Keratinocyte (primary cell): ENCODE data around the gene NOD1. TPM values are rescaled to one million over a fixed set of nuclear protein-coding genes. Genes with fewer than 3 reads are reported as not detected.

Experiments used
- DNase-seq: peaks from one replicate; pipeline ENCODE4 v3.0.0-alpha.2; 2011; ENCODE audit warnings: low read depth, missing footprints, low spot score
- FAIRE-seq: peaks from 2 replicates; lab custom pipeline; 2011; peaks lifted over from hg19 to GRCh38; lab: Jason Lieb, UNC
- H2AFZ ChIP-seq: 2 replicates; pipeline ENCODE4 v1.6.0; 2012; ENCODE audit warnings: low read length, control low read depth, inconsistent platforms; ENCODE audit not compliant: control insufficient read depth
- H3K27ac ChIP-seq: 2 replicates; pipeline ENCODE4 v1.5.1; 2011; ENCODE audit warnings: low read length; ENCODE audit not compliant: control insufficient read depth, insufficient read depth
- H3K27me3 ChIP-seq: 3 replicates; pipeline ENCODE4 v1.6.0; 2011; ENCODE audit warnings: low read length; ENCODE audit not compliant: control insufficient read depth, insufficient read depth; ENCODE audit errors: extremely low read depth
- H3K36me3 ChIP-seq, 2 experiments: 2 replicates in 1 of 2; 3 replicates in 1 of 2; pipeline ENCODE4 v1.5.1; 2011; ENCODE audit warnings: low read length in 2 of 2, mild to moderate bottlenecking in 1 of 2; ENCODE audit not compliant: control insufficient read depth in 2 of 2, insufficient read depth in 2 of 2; ENCODE audit errors: extremely low read depth in 1 of 2
- H3K4me1 ChIP-seq: 3 replicates; pipeline ENCODE4 v1.5.1; 2011; ENCODE audit warnings: low read length; ENCODE audit not compliant: control insufficient read depth, insufficient read depth; ENCODE audit errors: extremely low read depth
- H3K4me2 ChIP-seq: 3 replicates; pipeline ENCODE4 v1.6.0; 2011; ENCODE audit warnings: low read depth, low read length; ENCODE audit not compliant: control insufficient read depth, insufficient read depth; ENCODE audit errors: extremely low read depth
- H3K4me3 ChIP-seq, 3 experiments: fragments of 200-600 bp in 1 of 3; sonication (generic) in 1 of 3; 2 replicates in 2 of 3; 3 replicates in 1 of 3; pipeline ENCODE4 v1.5.1; 2011 to 2016; ENCODE audit warnings: low read length in 3 of 3, mild to moderate bottlenecking in 3 of 3, control low read depth in 2 of 3, inconsistent platforms in 1 of 3, low read depth in 1 of 3, mixed read lengths in 1 of 3, mixed run types in 1 of 3, moderate library complexity in 1 of 3; ENCODE audit not compliant: control insufficient read depth in 2 of 3, insufficient read depth in 2 of 3; ENCODE audit errors: extremely low read depth in 1 of 3
- H3K79me2 ChIP-seq: 2 replicates; pipeline ENCODE4 v1.6.0; 2012; ENCODE audit warnings: low read length; ENCODE audit not compliant: control insufficient read depth, insufficient read depth
- H3K9ac ChIP-seq: 3 replicates; pipeline ENCODE4 v1.6.0; 2011; ENCODE audit warnings: low read length; ENCODE audit not compliant: control insufficient read depth, insufficient read depth; ENCODE audit errors: extremely low read depth
- H3K9me1 ChIP-seq: 3 replicates; pipeline ENCODE4 v1.6.0; 2011; ENCODE audit warnings: low read length; ENCODE audit not compliant: control insufficient read depth, insufficient read depth; ENCODE audit errors: extremely low read depth
- H3K9me3 ChIP-seq: 2 replicates; pipeline ENCODE4 v1.5.1; 2012; ENCODE audit warnings: low read depth, low read length; ENCODE audit not compliant: control insufficient read depth
- H4K20me1 ChIP-seq: 3 replicates; pipeline ENCODE4 v1.6.0; 2011; ENCODE audit warnings: low read length; ENCODE audit not compliant: control insufficient read depth, insufficient read depth; ENCODE audit errors: extremely low read depth
- EZH2 ChIP-seq: IDR thresholded peaks from one replicate; pipeline ENCODE4 v1.6.1; 2012; ENCODE audit warnings: inconsistent platforms, mild to moderate bottlenecking, low read length, moderate library complexity
- dilution Hi-C: fragments of 300-500 bp; cut with MboI; formaldehyde crosslinking; loops from one replicate; pipeline ENCODE4 v1.7.0; 2020; ENCODE audit warnings: low sequenced_read_pairs; ENCODE audit not compliant: extremely low pct_ligation_motif_present
- polyA plus RNA-seq, 5 experiments: library from polyadenylated mRNA; depleted of rRNA in 3 of 5; stranded (reverse) in 3 of 5; stranded (forward) in 1 of 5; unstranded in 1 of 5; fragments of >200 nt; gene quantifications; 1 replicate in 1 of 5; 2 replicates in 3 of 5; 3 replicates in 1 of 5; pipeline versions ENCODE4 v1.2.1 to v1.2.3, GENCODE V29; 2011 to 2012; ENCODE audit warnings: missing spikeins in 2 of 5, low read depth in 1 of 5, low replicate concordance in 1 of 5
- TF ChIP-seq, protein P1 (sequence below), 3 experiments: IDR thresholded peaks in 1 of 3; conservative IDR thresholded peaks in 1 of 3; optimal IDR thresholded peaks in 1 of 3; 2 replicates in 2 of 3; 3 replicates in 1 of 3; pipeline versions ENCODE3 to v1.5.1; 2011; ENCODE audit warnings: low read length in 3 of 3, mild to moderate bottlenecking in 3 of 3, moderate library complexity in 2 of 3, control low read depth in 1 of 3, inconsistent platforms in 1 of 3; ENCODE audit not compliant: insufficient read depth in 2 of 3; ENCODE audit errors: extremely low read depth in 1 of 3

Gene NOD1
- polyA plus RNA-seq, 1 donor (not counting 4 experiments of a cell fraction or from before 2014, with no cell fraction given) = 4.3 TPM

DNA sequence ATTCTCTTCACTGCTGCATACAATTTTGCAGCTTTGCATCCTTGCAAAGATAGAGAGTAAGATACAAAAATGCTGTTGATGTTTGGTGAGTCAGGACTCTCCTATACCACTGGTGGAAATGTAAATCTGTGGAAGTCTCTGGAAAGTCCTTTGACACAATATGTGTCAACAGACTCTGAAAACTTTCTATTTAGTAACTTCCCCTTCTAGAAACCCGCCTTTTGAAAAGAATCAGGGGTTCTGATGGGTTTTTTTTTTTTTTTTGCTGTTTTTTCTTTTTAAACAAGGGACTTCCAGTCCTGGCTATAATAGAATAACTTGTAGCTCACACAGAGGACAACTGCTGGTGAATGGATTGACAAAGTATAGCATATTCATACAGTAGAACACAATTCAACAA lies 16.4 kb downstream of the NOD1 start:
- Histone ChIP-seq H3K9ac (no peak overlapping the region), H3K27me3 (no peaks in the 10 kb centered on the region), H2AFZ (no peak overlapping the region), H4K20me1 (no peaks in the 10 kb centered on the region), H3K4me3 (no peak overlapping the region), H3K27ac (no peak overlapping the region), H3K4me1 (no peaks in the 10 kb centered on the region), H3K4me2 (no peak overlapping the region), H3K36me3 (no peaks in the 10 kb centered on the region), H3K79me2 (no peaks in the 10 kb centered on the region), H3K9me3 (no peaks in the 10 kb centered on the region), H3K9me1 (no peaks in the 10 kb centered on the region)
- no peak for DNase-seq
- TF ChIP-seq EZH2 = no peak
- TF ChIP-seq, protein P1, sequence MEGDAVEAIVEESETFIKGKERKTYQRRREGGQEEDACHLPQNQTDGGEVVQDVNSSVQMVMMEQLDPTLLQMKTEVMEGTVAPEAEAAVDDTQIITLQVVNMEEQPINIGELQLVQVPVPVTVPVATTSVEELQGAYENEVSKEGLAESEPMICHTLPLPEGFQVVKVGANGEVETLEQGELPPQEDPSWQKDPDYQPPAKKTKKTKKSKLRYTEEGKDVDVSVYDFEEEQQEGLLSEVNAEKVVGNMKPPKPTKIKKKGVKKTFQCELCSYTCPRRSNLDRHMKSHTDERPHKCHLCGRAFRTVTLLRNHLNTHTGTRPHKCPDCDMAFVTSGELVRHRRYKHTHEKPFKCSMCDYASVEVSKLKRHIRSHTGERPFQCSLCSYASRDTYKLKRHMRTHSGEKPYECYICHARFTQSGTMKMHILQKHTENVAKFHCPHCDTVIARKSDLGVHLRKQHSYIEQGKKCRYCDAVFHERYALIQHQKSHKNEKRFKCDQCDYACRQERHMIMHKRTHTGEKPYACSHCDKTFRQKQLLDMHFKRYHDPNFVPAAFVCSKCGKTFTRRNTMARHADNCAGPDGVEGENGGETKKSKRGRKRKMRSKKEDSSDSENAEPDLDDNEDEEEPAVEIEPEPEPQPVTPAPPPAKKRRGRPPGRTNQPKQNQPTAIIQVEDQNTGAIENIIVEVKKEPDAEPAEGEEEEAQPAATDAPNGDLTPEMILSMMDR (optimal IDR thresholded peaks at IDR 0.05 in 1 of 3, IDR thresholded peaks at IDR 0.05 in 1 of 3, conservative IDR thresholded peaks at IDR 0.05 in 1 of 3; ENCODE audit: extremely low read depth in 1 of 3, insufficient read depth in 2 of 3, low read length in 3 of 3) = no peak
- no peak for FAIRE-seq
- dilution Hi-C loops = no loop called here

GRCh38 chr7:30460246-30460633 lies 18.3 kb downstream of the NOD1 start:
- Histone ChIP-seq H4K20me1 (no peaks in the 10 kb centered on the region), H3K79me2 (no peaks in the 10 kb centered on the region), H3K4me2 (no peak overlapping the region), H3K9me1 (no peaks in the 10 kb centered on the region), H3K27ac (no peak overlapping the region), H2AFZ (no peak overlapping the region), H3K4me3 (no peak overlapping the region), H3K27me3 (no peaks in the 10 kb centered on the region), H3K4me1 (no peaks in the 10 kb centered on the region), H3K9me3 (no peaks in the 10 kb centered on the region), H3K9ac (no peak overlapping the region), H3K36me3 (peaks cover 8 to 9% of the 10 kb centered on the region in 2 experiments)
- dilution Hi-C loops = no loop called here
- TF ChIP-seq EZH2 = no peak
- TF ChIP-seq, protein P1 (optimal IDR thresholded peaks at IDR 0.05 in 1 of 3, IDR thresholded peaks at IDR 0.05 in 1 of 3, conservative IDR thresholded peaks at IDR 0.05 in 1 of 3; ENCODE audit: extremely low read depth in 1 of 3, insufficient read depth in 2 of 3, low read length in 3 of 3) = no peak
- DNase-seq = no peak
- FAIRE-seq = no peak
